ENCODE results near the gene CNP.

Gene CNP

GRCh38 chr17:41942626-41943373 lies 23.8 kb upstream of the CNP start:
- no peak for DNase-seq

GRCh38 chr17:41943492-41943891 lies 23.1 kb upstream of the CNP start:
- no peak for DNase-seq

GRCh38 chr17:41944943-41945342 lies 21.7 kb upstream of the CNP start:
- no peak for DNase-seq

GRCh38 chr17:41948762-41949460 lies 17.7 kb upstream of the CNP start:
- no peak for DNase-seq

GRCh38 chr17:41956522-41956921 lies 10.1 kb upstream of the CNP start:
- no peak for DNase-seq

- DNase-seq, result no peak
Measured at GRCh38 chr17:41957031-41957868, 9.3 kb upstream of the CNP start.

GRCh38 chr17:41957869-41958439 lies 8.6 kb upstream of the CNP start:
- no peak for DNase-seq

GRCh38 chr17:41959030-41959335 lies 7.6 kb upstream of the CNP start:
- DNase-seq, result no peak

GRCh38 chr17:41959336-41960095 lies 7.1 kb upstream of the CNP start:
- DNase-seq, result no peak

GRCh38 chr17:41962111-41962510 lies 4.5 kb upstream of the CNP start:
- DNase-seq, result no peak

- DNase-seq, result peak; percentile 38 to 54 (median 44)
Measured at GRCh38 chr17:41962768-41963434, 3.7 kb upstream of the CNP start.

GRCh38 chr17:41965694-41966462 lies 717 bp upstream of the CNP start:
- DNase-seq, result peak in 3 of 4 experiments; percentile 22 to 23 (median 22)

- DNase-seq, result peak in 1 of 4 experiments; percentile 38
Measured at GRCh38 chr17:41967141-41967920, 736 bp downstream of the CNP start.

GRCh38 chr17:41967921-41968578 lies 1.5 kb downstream of the CNP start:
- no peak for DNase-seq

GRCh38 chr17:41968676-41969075 lies 2.1 kb downstream of the CNP start:
- no peak for DNase-seq

- no peak for DNase-seq
Measured at GRCh38 chr17:41970901-41971331, 4.3 kb downstream of the CNP start.

- DNase-seq, result no peak
Measured at GRCh38 chr17:41971721-41972523, 5.3 kb downstream of the CNP start.

GRCh38 chr17:41972571-41973407 lies 6.2 kb downstream of the CNP start:
- DNase-seq, result no peak
